Mesothelial cell of epicardium (in vitro differentiated cells): ENCODE data around the gene BACH1. TPM values are rescaled to one million over a fixed set of nuclear protein-coding genes. Genes with fewer than 3 reads are reported as not detected.

Source experiments
- DNase-seq, 2 experiments: peaks; one replicate each; pipeline ENCODE4 v3.0.0; 2021; ENCODE audit warnings: low spot score in 2 of 2; ENCODE audit not compliant: unreplicated experiment in 2 of 2
- H3K27ac Mint-ChIP-seq: 2 replicates; pipeline ENCODE4 v1.8.0; 2021; ENCODE audit warnings: mixed read lengths
- H3K27me3 Mint-ChIP-seq: 2 replicates; pipeline ENCODE4 v1.8.0; 2021; ENCODE audit warnings: low read depth, mixed read lengths
- H3K36me3 Mint-ChIP-seq: 2 replicates; pipeline ENCODE4 v1.8.0; 2021; ENCODE audit warnings: mixed read lengths
- H3K4me1 Mint-ChIP-seq: 2 replicates; pipeline ENCODE4 v1.8.0; 2021; ENCODE audit warnings: mixed read lengths
- H3K4me3 Mint-ChIP-seq: 2 replicates; pipeline ENCODE4 v1.8.0; 2021; ENCODE audit warnings: mild to moderate bottlenecking, moderate library complexity, mixed read lengths
- H3K9me3 Mint-ChIP-seq: 2 replicates; pipeline ENCODE4 v1.8.0; 2021; ENCODE audit warnings: mixed read lengths
- CTCF ChIP-seq: fragments of 200-600 bp; sonication (generic); IDR thresholded peaks from one replicate; pipeline ENCODE4 v1.5.0; 2021; ENCODE audit warnings: antibody characterized with exemption; ENCODE audit not compliant: unreplicated experiment
- total RNA-seq: library from RNA; stranded (reverse); gene quantifications from 3 replicates; pipeline ENCODE4 v1.2.1, GENCODE V29; 2021

BACH1 gene
- total RNA-seq, 1 donor from 2014 or later, result 100 TPM

GRCh38 chr21:29296446-29296845 is 2.3 kb upstream of the BACH1 start:
- no peak overlapping the region for H3K27ac Mint-ChIP-seq
- H3K4me1 Mint-ChIP-seq, result peaks cover 18% of the 10 kb centered on the region
- no peaks in the 10 kb centered on the region for H3K27me3 Mint-ChIP-seq
- peaks cover 12% of the 10 kb centered on the region for H3K36me3 Mint-ChIP-seq
- H3K9me3 Mint-ChIP-seq, result peaks cover 31% of the 10 kb centered on the region
- no peak for DNase-seq
- no peak overlapping the region for H3K4me3 Mint-ChIP-seq
- no peak for TF ChIP-seq CTCF

GRCh38 chr21:29297483-29298347 is 1.0 kb upstream of the BACH1 start:
- peaks cover 25% of the 10 kb centered on the region for H3K9me3 Mint-ChIP-seq
- no peak for TF ChIP-seq CTCF
- peak overlapping the region; percentile 60 for H3K4me3 Mint-ChIP-seq
- H3K27me3 Mint-ChIP-seq, result no peaks in the 10 kb centered on the region
- H3K4me1 Mint-ChIP-seq, result peaks cover 31% of the 10 kb centered on the region
- no peak for DNase-seq
- H3K27ac Mint-ChIP-seq, result no peak overlapping the region
- peaks cover 12% of the 10 kb centered on the region for H3K36me3 Mint-ChIP-seq

DNA sequence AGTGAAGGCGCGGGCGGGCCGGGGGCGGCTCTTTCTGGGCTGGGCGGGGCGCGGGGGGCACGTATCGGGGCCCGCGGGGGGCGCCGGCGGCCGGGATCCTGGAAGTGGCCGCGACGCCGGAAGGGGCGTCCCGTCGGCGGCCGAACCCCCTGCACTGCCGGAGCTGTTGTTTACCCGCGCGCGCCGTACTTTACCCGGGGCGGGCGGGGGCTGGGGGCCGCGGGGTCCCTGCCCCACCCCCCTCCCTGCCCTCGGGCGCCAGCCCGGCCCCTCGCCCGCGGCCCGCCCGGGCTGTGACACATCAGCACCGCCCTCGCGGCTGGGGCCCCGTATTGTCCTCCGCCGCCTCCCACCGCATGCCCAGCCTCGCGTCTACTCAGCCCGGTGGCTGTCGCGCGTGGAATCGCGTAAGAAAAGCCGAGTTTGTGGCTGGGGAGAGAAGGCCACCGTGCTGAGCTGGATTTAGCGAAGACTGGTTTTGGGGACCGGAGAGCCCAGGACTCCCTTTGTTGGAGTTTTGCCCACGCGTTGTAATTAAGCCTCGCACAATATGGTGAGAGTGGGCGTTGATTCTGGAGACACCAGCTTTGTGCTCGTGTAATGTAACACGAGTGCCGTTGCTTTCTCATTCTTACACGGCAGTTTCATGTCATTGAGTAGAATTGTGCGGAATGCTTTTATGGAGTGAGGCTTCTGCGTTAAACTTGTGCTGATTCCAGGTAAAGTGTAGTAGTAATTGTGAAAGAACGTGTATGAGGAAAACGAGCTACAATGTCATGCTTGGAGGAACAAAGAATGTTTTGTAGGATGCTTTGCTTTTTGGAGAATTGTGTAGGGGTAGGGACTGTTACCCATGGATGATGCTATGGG is 559 bp downstream of the BACH1 start:
- no peaks in the 10 kb centered on the region for H3K27me3 Mint-ChIP-seq
- H3K4me3 Mint-ChIP-seq, result peak overlapping the region; percentile 80
- DNase-seq, result peak in 1 of 2 experiments; percentile 58
- H3K36me3 Mint-ChIP-seq, result peaks cover 10% of the 10 kb centered on the region
- H3K4me1 Mint-ChIP-seq, result peaks cover 43% of the 10 kb centered on the region
- H3K9me3 Mint-ChIP-seq, result peaks cover 16% of the 10 kb centered on the region
- H3K27ac Mint-ChIP-seq, result peak overlapping the region; percentile 77
- no peak for TF ChIP-seq CTCF

DNA sequence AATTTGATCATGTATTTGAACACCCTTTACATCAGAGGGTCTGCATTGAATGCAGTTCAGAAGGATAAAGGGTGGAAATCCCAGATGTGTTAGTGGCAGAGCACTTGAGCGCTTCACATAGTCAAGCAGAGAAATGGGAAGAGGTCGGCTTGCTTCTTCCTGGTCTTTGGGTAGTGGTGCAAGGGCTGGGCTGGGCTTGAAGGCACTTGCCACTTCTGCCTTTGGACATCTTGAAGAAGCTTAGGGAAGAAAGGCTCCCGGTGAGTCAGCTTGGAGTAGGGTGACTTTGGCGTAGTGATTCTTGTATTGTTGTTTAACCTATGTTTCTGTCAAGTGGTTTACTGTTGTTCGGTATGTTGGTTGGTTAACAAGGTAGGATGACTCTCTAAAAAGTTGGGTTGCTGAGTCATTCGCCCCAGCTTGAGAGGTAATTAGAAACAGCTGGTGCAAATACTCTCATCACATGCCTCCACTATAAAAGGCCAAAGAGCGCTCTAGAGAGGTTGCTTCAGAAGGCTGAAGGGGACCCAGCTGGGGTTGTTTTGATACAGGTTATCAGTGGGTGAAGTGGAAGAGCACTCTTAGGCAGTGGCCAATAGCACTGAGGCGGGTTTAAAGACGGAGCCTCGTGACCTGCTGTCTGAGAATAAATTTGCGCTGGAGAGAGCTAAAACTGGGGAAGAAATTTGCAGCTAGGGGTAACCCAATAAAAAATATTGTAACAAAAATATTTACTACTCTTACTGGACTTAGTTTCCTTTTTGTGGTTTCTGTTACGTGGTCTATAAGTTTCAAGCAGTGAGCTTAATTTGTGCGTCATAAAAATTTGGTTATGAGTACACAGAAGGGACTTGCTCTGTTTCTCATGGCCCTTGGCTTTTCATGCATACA is 1.4 kb downstream of the BACH1 start:
- Mint-ChIP-seq H3K27me3 (no peaks in the 10 kb centered on the region), H3K4me1 (peaks cover 50% of the 10 kb centered on the region), H3K27ac (peak overlapping the region; percentile 77), H3K36me3 (peaks cover 3% of the 10 kb centered on the region), H3K4me3 (peak overlapping the region; percentile 80), H3K9me3 (peaks cover 8% of the 10 kb centered on the region)
- TF ChIP-seq CTCF, result no peak
- DNase-seq, result no peak

DNA sequence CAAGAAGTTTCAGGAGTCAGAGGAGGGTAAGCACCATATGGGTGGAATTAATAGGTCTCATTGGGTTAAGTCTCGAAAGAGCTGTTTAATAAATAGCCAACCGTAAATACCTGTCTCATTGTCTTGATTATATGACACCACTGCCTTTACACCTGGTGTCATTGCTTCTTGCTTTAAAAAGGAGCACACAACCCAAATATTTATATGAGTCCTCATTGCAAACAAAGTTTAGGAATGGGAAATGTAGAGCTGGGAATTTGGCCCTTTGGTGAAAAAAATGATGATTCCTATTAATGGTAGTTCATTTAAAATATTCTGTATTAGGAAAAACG is 2.1 kb downstream of the BACH1 start:
- Mint-ChIP-seq H3K9me3 (peaks cover 8% of the 10 kb centered on the region), H3K4me3 (peak overlapping the region; percentile 80), H3K27me3 (no peaks in the 10 kb centered on the region), H3K4me1 (peaks cover 52% of the 10 kb centered on the region), H3K27ac (peak overlapping the region; percentile 37), H3K36me3 (peaks cover 3% of the 10 kb centered on the region)
- no peak for TF ChIP-seq CTCF
- no peak for DNase-seq
